ENCODE measurements around the gene ARHGEF2. TPM values are rescaled to one million over a fixed set of nuclear protein-coding genes. Genes with fewer than 3 reads are reported as not detected.

Gene ARHGEF2
- total and polyA plus RNA-seq, 2 of the 13 experiments (the other 11 are each of a cell fraction or from before 2014, with no cell fraction given): 16.1 to 32.1 TPM

DNA sequence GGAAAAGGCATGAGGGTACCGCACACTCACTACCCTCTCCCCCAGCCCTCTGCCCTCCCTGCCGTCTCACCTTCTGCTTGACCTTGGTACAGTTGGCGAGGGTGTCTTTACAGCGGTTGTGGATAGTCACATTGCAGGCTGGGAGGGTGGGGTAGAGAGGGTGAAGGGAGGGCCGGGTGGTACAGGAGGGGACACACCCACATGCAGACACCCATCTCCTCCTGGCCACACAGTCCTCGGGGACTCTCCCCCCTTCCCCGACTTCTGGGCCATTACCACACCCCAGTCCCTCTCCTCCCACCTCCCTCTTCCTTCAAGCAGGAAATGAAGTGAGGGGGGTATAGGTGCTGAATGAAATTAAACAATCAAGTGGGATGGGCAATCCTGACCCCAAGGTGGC lies 11.6 kb downstream of the ARHGEF2 start:
- Histone ChIP-seq H3K27ac (ENCODE audit: extremely low read length, insufficient read depth, low read length) (peak overlapping the region; percentile 86), H3K4me2 (ENCODE audit: low read depth, low read length) (0 out of 2 replicates have a peak overlapping the region, but pooled peaks have one; percentile 52), H3K9ac (ENCODE audit: insufficient read depth, low read depth, low read length) (no peak overlapping the region), H4K20me1 (ENCODE audit: insufficient read depth, low read length) (no peaks in the 10 kb centered on the region; the same call in 1 of the 2 replicates), H3K9me3 (ENCODE audit: low read length) (no peaks in the 10 kb centered on the region), H2AFZ (ENCODE audit: low read length) (no peak overlapping the region), H3K4me1 (ENCODE audit: insufficient read depth, low read length) (peaks cover 60% of the 10 kb centered on the region), H3K4me3 (replicated peaks in 1 of 3; ENCODE audit: insufficient read depth in 1 of 3, low read depth in 2 of 3, low read length in 3 of 3) (no peak overlapping the region), H3K27me3 (ENCODE audit: control insufficient read depth in 1 of 2, insufficient read depth in 2 of 2, low read length in 2 of 2) (no peaks in the 10 kb centered on the region), H3K79me2 (ENCODE audit: insufficient read depth, low read length) (peaks cover 21% of the 10 kb centered on the region), H3K36me3 (replicated peaks in 1 of 2; ENCODE audit: control insufficient read depth in 1 of 2, insufficient read depth in 2 of 2, low read length in 2 of 2) (peaks cover 30 to 60% of the 10 kb centered on the region in 2 experiments)
- ChIA-PET POLR2A (interaction anchor here (1.5 to 5.0 kb wide), 5 partner anchors 11 to 28 kb away, joined by 4 to 64 read pairs (median 18); partner anchors contain the start of gene ARHGEF2), CTCF (ENCODE audit: low intra/inter-chr PET ratio, low total read pairs) (no interaction called here)
- 94% methylated on average over 7 of the region's 7 CpGs for WGBS (ENCODE audit: low lambda C conversion rate)
- in situ Hi-C loops (cut with HindIII; ENCODE audit: extremely low pct_ligation_motif_present, low pct_unique_long_range_greater_than_20kb): no loop called here
- ATAC-seq (no peak; the same call in 2 of the 3 replicates), DNase-seq (ENCODE audit: low spot score) (no peak), FAIRE-seq (no peak)
- BruUV-seq (replicated peaks): no TSS peak
- intact Hi-C loops (cut with micrococcal nuclease; ENCODE audit: unreplicated experiment): loop anchor here (1.0 kb wide), 1 partner anchor 15 kb away; no protein-coding TSS in a partner anchor
- TF ChIP-seq IKZF4 (CRISPR knock-in tag; IDR thresholded peaks at IDR 0.05; ENCODE audit: borderline replicate concordance, low read depth, not compliant biosample characterization) (no peak), ZNF253 (CRISPR knock-in tag; IDR thresholded peaks at IDR 0.05; ENCODE audit: borderline replicate concordance) (no peak), ZFP37 (CRISPR knock-in tag; IDR thresholded peaks at IDR 0.05; ENCODE audit: borderline replicate concordance) (no peak), ZNF563 (CRISPR knock-in tag; IDR thresholded peaks at IDR 0.05) (peak; percentile 12; the same call in 1 of the 2 replicates), TCF12 (IDR thresholded peaks at IDR 0.05) (no peak), TCF12 (CRISPR knock-in tag; IDR thresholded peaks at IDR 0.05) (peak; percentile 9; the same call in 1 of the 2 replicates), TAF1 (CRISPR knock-in tag; IDR thresholded peaks at IDR 0.05) (no peak; the same call in 1 of the 2 replicates), KAT8 (CRISPR knock-in tag; IDR thresholded peaks at IDR 0.05) (no peak), ZNF660 (CRISPR knock-in tag; IDR thresholded peaks at IDR 0.05; ENCODE audit: borderline replicate concordance, low read depth) (no peak), NCOA2 (CRISPR knock-in tag; IDR thresholded peaks at IDR 0.05) (no peak), ZNF761 (CRISPR knock-in tag; conservative IDR thresholded peaks at IDR 0.05) (no peak), ZNF792 (CRISPR knock-in tag; IDR thresholded peaks at IDR 0.05) (no peak), ZNF577 (CRISPR knock-in tag; IDR thresholded peaks at IDR 0.05; ENCODE audit: borderline replicate concordance, low read depth) (no peak), KDM2A (CRISPR knock-in tag; IDR thresholded peaks at IDR 0.05; ENCODE audit: borderline replicate concordance, low read depth) (no peak), ZSCAN31 (CRISPR knock-in tag; IDR thresholded peaks at IDR 0.05; ENCODE audit: low read depth) (no peak), ETV5 (CRISPR knock-in tag; IDR thresholded peaks at IDR 0.05; ENCODE audit: borderline replicate concordance) (no peak), ZNF883 (CRISPR knock-in tag; IDR thresholded peaks at IDR 0.05; ENCODE audit: not compliant biosample characterization) (no peak)
- TF ChIP-seq, protein P1, sequence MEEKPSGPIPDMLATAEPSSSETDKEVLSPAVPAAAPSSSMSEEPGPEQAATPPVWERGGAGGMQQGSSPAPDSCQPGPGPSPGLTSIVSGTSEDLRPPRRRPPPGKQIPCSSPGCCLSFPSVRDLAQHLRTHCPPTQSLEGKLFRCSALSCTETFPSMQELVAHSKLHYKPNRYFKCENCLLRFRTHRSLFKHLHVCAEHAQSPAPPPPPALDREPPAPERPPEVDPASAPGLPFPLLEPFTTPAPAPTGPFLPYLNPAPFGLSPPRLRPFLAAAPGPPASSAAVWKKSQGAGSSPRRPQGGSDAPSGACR (CRISPR knock-in tag; IDR thresholded peaks at IDR 0.05): peak; percentile 45; the same call in 1 of the 2 replicates
- TF ChIP-seq, protein P2, sequence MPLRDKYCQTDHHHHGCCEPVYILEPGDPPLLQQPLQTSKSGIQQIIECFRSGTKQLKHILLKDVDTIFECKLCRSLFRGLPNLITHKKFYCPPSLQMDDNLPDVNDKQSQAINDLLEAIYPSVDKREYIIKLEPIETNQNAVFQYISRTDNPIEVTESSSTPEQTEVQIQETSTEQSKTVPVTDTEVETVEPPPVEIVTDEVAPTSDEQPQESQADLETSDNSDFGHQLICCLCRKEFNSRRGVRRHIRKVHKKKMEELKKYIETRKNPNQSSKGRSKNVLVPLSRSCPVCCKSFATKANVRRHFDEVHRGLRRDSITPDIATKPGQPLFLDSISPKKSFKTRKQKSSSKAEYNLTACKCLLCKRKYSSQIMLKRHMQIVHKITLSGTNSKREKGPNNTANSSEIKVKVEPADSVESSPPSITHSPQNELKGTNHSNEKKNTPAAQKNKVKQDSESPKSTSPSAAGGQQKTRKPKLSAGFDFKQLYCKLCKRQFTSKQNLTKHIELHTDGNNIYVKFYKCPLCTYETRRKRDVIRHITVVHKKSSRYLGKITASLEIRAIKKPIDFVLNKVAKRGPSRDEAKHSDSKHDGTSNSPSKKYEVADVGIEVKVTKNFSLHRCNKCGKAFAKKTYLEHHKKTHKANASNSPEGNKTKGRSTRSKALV (CRISPR knock-in tag; IDR thresholded peaks at IDR 0.05): no peak
- TF ChIP-seq, protein P3, sequence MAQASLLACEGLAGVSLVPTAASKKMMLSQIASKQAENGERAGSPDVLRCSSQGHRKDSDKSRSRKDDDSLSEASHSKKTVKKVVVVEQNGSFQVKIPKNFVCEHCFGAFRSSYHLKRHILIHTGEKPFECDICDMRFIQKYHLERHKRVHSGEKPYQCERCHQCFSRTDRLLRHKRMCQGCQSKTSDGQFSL (CRISPR knock-in tag; IDR thresholded peaks at IDR 0.05): no peak

All from HepG2 (cell line).